SIG-M5 (cell line): ENCODE results near the gene VPS13A.
A peak's percentile ranks its signal among the peaks of the same experiment; 100 is the strongest.
"Not testable (repeated sequence)": the region's sequence is repeated elsewhere in the genome, so short reads cannot be mapped to it uniquely, and the experiment has no call there.

Experiments
- DNase-seq: peaks from one replicate; lab custom pipeline; 2025; lab: John Stamatoyannopoulos, UW

The VPS13A gene

GRCh38 chr9:77305622-77306400 lies 128.5 kb downstream of the VPS13A start:
- DNase-seq: no peak

DNA sequence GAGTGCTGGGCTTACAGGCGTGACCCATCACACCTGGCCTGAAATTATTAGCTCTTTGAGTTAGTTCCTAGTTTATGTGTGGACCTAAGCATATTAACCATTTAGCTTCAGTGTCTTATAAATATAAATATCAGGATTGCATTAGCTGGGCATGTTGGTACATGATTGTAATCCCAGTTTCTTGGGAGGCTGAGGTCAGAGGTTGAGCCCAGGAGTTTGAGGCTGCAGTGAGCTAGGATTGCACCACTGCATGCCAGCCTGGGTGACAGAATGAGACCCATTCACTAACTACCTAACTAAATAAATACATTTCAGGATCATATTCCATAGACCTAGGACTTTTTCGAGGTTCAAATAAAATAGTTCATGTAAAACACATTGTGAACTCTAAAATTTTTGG lies 129.8 kb downstream of the VPS13A start:
- no peak for DNase-seq

GRCh38 chr9:77316058-77316457 lies 138.7 kb downstream of the VPS13A start:
- DNase-seq: no peak

- no peak for DNase-seq
Measured at GRCh38 chr9:77325058-77325457, 147.7 kb downstream of the VPS13A start.

GRCh38 chr9:77328102-77328501 lies 150.8 kb downstream of the VPS13A start:
- no peak for DNase-seq

DNA sequence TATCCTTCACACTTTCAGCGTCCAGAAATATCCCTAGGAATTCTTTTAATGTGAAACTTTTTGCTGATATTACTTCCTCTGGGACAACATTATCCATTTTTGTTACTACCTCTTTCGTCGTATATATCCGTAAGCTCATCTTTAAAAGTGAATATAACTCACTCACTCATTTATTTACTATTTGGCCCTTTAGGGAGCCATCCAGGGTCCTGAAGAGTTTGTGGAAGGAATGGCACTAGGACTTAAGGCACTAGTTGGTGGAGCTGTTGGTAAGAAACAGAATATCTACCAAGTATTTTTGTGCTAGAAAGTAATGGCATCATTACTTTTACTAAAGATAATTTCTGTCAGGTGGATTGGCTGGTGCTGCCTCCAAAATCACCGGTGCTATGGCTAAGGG lies 192.7 kb downstream of the VPS13A start:
- no peak for DNase-seq

DNA sequence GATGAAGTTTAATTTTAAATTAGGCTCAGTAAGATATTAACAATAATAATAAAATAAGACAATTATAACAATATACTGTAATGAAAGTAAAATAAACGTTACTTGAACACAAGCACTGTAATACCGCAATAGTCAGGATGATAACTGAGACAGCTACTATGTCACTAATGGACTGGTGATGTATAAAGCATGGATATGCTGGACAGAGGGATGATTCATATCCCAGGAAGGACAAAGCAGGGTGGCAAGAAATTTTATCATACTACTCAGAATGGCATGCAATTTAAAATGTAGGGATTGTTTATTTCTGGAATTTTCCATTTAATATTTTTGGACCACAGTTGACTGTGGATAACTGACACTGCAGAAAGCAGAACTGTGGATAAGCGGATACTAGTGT lies 196.9 kb downstream of the VPS13A start:
- DNase-seq: no peak

DNA sequence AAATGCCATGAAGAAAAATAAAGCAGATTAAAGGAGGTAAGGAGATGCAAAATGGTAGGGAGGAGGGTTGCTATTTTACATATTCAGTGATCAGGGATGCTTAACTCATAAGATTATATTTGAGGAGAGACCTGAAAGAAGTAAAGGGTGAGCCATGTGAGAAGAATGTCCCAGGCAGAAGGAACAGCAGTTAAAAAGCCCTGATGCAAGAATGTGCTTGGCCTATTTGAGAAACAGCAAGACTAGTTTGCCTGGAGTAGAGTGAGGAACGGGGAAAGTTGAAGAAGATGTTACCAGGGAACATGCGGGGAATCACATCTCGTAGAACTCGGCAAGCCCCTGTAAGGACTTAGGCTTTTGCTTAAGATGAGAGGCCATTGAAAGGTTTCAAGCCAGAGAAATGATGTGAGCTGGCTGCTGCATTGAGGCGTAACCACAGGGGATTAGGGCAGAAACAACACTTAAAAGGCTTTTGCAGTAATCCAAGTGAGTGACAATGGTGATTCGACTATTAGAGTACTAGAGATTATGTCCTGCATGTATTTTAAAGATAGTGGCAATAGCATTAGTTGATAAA lies 198.7 kb downstream of the VPS13A start:
- DNase-seq: no peak

DNA sequence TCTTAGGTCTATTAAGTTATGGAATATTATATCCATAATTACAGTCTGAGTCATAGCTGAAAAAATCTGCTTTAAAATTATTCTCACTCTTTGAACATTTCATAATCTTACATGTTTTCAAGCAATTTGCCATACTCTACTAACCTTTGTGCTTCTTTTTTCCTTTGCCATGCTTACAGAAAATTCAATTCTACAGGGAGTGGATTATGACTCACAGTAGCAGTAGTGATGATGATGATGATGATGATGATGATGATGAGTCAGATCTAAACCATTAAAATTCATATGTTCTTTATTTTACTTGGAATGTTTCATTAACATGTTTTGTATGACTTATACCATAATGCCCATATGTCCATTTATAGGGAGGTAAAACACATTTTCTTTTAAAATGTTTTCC lies 207.1 kb downstream of the VPS13A start:
- no peak for DNase-seq

DNA sequence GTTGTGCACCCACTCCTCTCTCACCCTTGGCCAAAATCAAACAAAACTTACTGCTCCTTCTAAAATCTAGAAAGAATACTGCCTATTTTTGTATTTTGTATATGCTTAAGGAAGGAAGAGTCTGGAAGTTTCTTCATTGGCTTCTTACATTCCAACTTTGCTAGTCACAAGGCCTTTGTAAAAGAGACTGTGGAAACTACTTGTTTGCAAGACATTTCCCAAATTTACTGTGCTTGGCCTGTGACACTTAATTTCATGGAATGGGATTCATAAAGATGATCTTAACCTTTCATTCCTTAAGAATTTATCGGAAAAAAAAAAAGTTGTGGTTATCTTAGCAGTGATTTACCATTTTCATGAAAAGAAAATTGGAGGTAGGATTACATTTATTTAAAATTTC lies 208.9 kb downstream of the VPS13A start:
- no peak for DNase-seq

DNA sequence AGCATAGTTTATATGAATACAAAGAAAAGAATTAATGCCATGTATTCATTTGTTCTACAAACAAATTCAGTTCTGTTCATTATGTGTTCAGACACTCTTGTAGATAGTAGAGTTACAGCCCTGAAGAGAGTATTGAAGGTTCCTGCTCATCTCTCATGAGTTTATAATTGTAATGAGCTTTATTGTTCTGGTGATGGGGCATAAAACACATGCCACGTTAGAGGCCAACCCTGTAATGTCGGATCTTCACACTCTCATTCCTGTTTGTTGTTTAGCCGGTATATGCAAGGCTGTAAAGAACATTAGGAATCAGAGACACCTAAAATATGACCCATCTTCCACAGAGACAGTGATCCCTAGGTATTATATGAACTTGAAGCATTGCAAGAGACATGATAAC lies 214.5 kb downstream of the VPS13A start:
- no peak for DNase-seq

DNA sequence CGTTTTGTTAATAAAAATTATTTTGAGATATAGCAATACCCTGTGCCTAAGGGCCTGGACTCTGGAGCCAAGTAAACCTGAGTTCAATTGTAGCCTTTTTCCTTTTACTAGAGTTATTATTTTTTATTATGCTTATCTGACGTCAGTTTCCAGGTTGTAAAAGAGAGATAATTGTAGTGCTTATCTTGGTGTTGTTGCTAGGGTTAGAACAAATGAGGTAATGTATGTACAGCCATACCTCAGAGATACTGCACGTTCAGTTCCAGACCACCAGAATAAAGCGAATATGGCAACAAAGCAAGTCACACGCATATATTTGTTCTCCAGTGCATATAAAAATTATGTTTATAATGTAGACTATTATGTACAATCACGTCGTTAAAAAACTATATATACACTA lies 215.0 kb downstream of the VPS13A start:
- no peak for DNase-seq

- not testable (repeated sequence) for DNase-seq
Measured at GRCh38 chr9:77398581-77398980, 221.2 kb downstream of the VPS13A start.

GRCh38 chr9:77399964-77400363 lies 222.6 kb downstream of the VPS13A start:
- DNase-seq: no peak

- DNase-seq: no peak
Measured at GRCh38 chr9:77402286-77402685, 225.0 kb downstream of the VPS13A start.

- DNase-seq: no peak
Measured at GRCh38 chr9:77403239-77403638, 225.9 kb downstream of the VPS13A start.

GRCh38 chr9:77408521-77408920 lies 231.2 kb downstream of the VPS13A start:
- DNase-seq: not testable (repeated sequence)

DNA sequence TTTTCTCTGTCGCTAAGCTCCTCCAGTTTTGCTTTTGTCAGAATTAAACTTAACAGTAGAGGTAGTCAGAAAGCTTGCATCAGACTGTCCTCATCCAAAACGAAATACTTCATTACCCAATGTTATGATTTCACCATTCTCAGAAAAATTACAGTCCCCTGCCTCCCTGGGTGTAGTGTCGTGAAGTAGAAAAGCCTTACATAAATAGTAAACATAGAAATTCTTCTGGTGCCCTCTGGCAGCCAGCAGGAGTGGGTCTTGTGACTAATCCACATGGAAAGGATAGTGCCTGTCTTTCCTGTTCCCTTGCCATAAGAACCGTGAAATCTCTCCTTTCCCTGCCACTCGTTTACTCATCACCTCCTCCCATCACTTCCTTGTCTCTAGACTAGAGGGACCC lies 240.2 kb downstream of the VPS13A start:
- peak; percentile 27 for DNase-seq

GRCh38 chr9:77418226-77418625 lies 240.9 kb downstream of the VPS13A start:
- DNase-seq: no peak

DNA sequence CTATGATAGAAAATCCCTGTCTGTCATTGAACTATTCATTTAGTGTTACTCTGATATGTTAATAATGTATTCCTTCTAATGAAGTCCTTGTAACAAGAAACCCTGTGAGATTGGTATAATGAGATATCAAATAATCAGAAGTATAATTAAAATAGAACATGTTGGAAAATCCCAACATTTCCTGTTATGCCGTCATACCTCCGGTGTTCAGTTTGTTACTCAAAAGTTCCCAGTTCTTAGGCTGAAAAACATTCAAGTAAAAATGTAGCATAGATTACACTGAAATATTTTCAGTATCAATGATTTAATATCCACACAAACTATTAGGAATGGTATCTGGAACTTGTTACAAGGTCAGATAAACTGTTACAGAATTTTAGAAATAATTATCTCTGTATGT lies 243.3 kb downstream of the VPS13A start:
- no peak for DNase-seq

- DNase-seq: no peak
Measured at GRCh38 chr9:77421506-77422265, 244.4 kb downstream of the VPS13A start.

DNA sequence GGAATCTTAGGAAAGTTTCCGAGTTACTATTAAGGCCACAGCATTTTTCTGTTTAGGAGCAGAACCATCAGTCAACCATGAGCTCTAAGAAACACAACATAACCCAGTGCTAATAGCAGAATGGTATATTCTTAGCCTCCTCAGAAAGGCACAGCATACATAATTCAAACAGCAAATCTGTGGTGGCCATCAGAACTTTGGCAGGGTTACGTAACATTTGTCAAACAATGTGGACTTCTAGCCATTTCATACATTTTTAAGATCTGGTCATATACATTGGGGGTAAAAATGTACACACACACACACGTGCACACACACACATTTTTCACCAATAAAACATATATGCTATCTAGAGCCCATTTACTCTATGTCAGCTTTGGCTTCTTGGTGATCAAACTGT lies 245.6 kb downstream of the VPS13A start:
- no peak for DNase-seq

GRCh38 chr9:77423841-77424240 lies 246.5 kb downstream of the VPS13A start:
- DNase-seq: no peak
